ENCODE data around the gene DRC7. TPM values are rescaled to one million over a fixed set of nuclear protein-coding genes. Genes with fewer than 3 reads are reported as not detected.

Gene DRC7
- total RNA-seq, 1 experiment from 2014 or later, result not detected

GRCh38 chr16:57725151-57725550 is 30.5 kb downstream of the DRC7 start:
- ChIA-PET CTCF (no interaction called here), POLR2A (no interaction called here)
- in situ Hi-C loops (cut with HindIII; ENCODE audit: low pct_unique_long_range_greater_than_20kb, low sequenced_read_pairs), result no loop called here
- ATAC-seq (no peak), DNase-seq (ENCODE audit: low read depth, low spot score) (no peak)
- Histone ChIP-seq H3K36me3 (ENCODE audit: control insufficient read depth, insufficient read depth, low read length) (no peaks in the 10 kb centered on the region), H3K4me3 (ENCODE audit: low read depth in 2 of 2, low read length in 2 of 2) (no peak overlapping the region), H3K27ac (ENCODE audit: low read length) (no peak overlapping the region), H3K4me1 (ENCODE audit: control insufficient read depth, insufficient read depth, low read length) (no peaks in the 10 kb centered on the region), H3K9me3 (ENCODE audit: control insufficient read depth, insufficient read depth, low read depth, low read length) (no peaks in the 10 kb centered on the region), H3K27me3 (ENCODE audit: control insufficient read depth, insufficient read depth, low read length) (no peaks in the 10 kb centered on the region)
- intact Hi-C loops (cut with micrococcal nuclease; ENCODE audit: unreplicated experiment), result no loop called here
- TF ChIP-seq POLR2AphosphoS5 (IDR thresholded peaks at IDR 0.05; ENCODE audit: low read depth, low read length) (no peak), TCF7L2 (IDR thresholded peaks at IDR 0.05; ENCODE audit: low read depth, low read length) (no peak), SIN3A (IDR thresholded peaks at IDR 0.05; ENCODE audit: borderline replicate concordance, insufficient read depth, low read depth, low read length) (no peak), CTCF (IDR thresholded peaks at IDR 0.05) (no peak), REST (IDR thresholded peaks at IDR 0.05; ENCODE audit: insufficient read depth in 1 of 2, low read depth in 2 of 2, low read length in 1 of 2) (no peak)
- BruUV-seq (replicated peaks), result no TSS peak

- POLR2A ChIA-PET, result no interaction called here
- DNase-seq (ENCODE audit: low read depth, low spot score), result no peak
- no peak overlapping the region for H3K27ac ChIP-seq (ENCODE audit: low read length)
- no TSS peak for BruUV-seq (replicated peaks)
- TF ChIP-seq TCF7L2 (IDR thresholded peaks at IDR 0.05; ENCODE audit: low read depth, low read length) (no peak), SIN3A (IDR thresholded peaks at IDR 0.05; ENCODE audit: borderline replicate concordance, insufficient read depth, low read depth, low read length) (no peak), POLR2AphosphoS5 (IDR thresholded peaks at IDR 0.05; ENCODE audit: low read depth, low read length) (no peak), REST (IDR thresholded peaks at IDR 0.05; ENCODE audit: insufficient read depth in 1 of 2, low read depth in 2 of 2, low read length in 1 of 2) (no peak), CTCF (IDR thresholded peaks at IDR 0.05) (no peak)
- H3K4me3 ChIP-seq (ENCODE audit: low read depth in 2 of 2, low read length in 2 of 2), result no peak overlapping the region
- no peaks in the 10 kb centered on the region for H3K27me3 ChIP-seq (ENCODE audit: control insufficient read depth, insufficient read depth, low read length)
- H3K4me1 ChIP-seq (ENCODE audit: control insufficient read depth, insufficient read depth, low read length), result no peaks in the 10 kb centered on the region
- in situ Hi-C loops (cut with HindIII; ENCODE audit: low pct_unique_long_range_greater_than_20kb, low sequenced_read_pairs), result no loop called here
- no peak for ATAC-seq
- intact Hi-C loops (cut with micrococcal nuclease; ENCODE audit: unreplicated experiment), result no loop called here
- H3K9me3 ChIP-seq (ENCODE audit: control insufficient read depth, insufficient read depth, low read depth, low read length), result no peaks in the 10 kb centered on the region
- CTCF ChIA-PET, result no interaction called here
- H3K36me3 ChIP-seq (ENCODE audit: control insufficient read depth, insufficient read depth, low read length), result no peaks in the 10 kb centered on the region
These were observed 30.9 kb downstream of the DRC7 start for GRCh38 chr16:57725554-57725953.
